Fibroblast of the aortic adventitia (primary cell): ENCODE results near the gene CCDC39. TPM values are rescaled to one million over a fixed set of nuclear protein-coding genes. Genes with fewer than 3 reads are reported as not detected.

Experiments used
- DNase-seq: peaks from one replicate; pipeline ENCODE4 v3.0.0-alpha.2; 2010; ENCODE audit warnings: low read depth
- H3K4me3 ChIP-seq: 2 replicates; pipeline ENCODE4 v1.5.1; 2011; ENCODE audit warnings: low read depth, mild to moderate bottlenecking, control low read depth, low read length, moderate library complexity
- total RNA-seq: library from RNA; depleted of rRNA; stranded (reverse); fragments of >200 nt; gene quantifications from 2 replicates; pipeline ENCODE4 v1.2.3, GENCODE V29; 2012; ENCODE audit warnings: low replicate concordance
- TF ChIP-seq, protein P1 (sequence below): IDR thresholded peaks from 2 replicates; pipeline ENCODE4 v1.5.1; 2011; ENCODE audit warnings: mild to moderate bottlenecking, low read length, control low read depth, inconsistent platforms; ENCODE audit not compliant: insufficient read depth

CCDC39 gene
- total RNA-seq, 1 donor: 0.27 TPM

DNA sequence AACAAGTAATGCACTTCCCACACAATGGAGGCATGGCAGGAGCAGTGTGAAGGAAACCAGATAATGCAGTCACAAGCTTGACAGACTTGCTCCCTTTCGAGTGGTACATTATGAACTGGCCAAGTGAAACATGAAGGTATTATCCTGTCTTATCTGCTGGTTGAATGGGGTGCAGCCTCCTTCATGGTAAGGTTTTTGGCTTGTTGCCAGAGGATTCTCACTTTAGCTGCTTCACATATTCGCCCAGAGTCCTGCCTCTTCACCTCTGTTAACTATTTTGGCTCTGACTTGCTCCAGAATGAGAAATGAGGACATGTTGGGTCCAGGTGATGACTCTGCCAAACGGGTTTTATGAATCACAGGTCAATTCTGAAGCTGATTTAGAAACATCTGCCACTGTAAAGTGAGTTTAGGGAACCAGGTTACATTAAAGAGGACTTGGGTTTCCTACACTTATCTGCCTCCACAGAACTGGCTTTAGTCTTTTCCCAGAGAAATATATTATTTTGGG lies 19.5 kb upstream of the CCDC39 start:
- TF ChIP-seq, protein P1, sequence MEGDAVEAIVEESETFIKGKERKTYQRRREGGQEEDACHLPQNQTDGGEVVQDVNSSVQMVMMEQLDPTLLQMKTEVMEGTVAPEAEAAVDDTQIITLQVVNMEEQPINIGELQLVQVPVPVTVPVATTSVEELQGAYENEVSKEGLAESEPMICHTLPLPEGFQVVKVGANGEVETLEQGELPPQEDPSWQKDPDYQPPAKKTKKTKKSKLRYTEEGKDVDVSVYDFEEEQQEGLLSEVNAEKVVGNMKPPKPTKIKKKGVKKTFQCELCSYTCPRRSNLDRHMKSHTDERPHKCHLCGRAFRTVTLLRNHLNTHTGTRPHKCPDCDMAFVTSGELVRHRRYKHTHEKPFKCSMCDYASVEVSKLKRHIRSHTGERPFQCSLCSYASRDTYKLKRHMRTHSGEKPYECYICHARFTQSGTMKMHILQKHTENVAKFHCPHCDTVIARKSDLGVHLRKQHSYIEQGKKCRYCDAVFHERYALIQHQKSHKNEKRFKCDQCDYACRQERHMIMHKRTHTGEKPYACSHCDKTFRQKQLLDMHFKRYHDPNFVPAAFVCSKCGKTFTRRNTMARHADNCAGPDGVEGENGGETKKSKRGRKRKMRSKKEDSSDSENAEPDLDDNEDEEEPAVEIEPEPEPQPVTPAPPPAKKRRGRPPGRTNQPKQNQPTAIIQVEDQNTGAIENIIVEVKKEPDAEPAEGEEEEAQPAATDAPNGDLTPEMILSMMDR: no peak
- no peak for DNase-seq

DNA sequence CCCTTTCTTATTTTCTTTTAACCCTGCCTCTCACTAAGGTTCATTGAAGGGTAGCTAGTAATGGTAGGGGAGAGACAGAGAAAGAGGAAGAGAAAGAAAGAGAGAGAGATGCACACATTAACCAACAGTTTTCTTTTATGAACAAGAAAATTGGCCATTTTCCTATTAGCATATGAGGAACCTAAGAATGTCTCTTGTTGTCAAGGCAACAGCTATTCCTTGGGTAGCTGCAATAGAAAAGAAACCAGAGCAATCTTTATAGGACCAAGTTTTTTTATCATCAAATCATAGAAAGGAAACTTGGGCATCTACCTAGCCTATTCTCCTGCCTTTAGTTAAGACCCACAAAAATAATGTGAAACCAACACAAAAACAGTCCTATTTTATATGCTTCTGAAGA lies 15.0 kb upstream of the CCDC39 start:
- no peak overlapping the region for H3K4me3 ChIP-seq
- DNase-seq: no peak
- TF ChIP-seq, protein P1: no peak

More for the DNA sequence above, 19.5 kb upstream of the CCDC39 start:
- H3K4me3 ChIP-seq: no peak overlapping the region

DNA sequence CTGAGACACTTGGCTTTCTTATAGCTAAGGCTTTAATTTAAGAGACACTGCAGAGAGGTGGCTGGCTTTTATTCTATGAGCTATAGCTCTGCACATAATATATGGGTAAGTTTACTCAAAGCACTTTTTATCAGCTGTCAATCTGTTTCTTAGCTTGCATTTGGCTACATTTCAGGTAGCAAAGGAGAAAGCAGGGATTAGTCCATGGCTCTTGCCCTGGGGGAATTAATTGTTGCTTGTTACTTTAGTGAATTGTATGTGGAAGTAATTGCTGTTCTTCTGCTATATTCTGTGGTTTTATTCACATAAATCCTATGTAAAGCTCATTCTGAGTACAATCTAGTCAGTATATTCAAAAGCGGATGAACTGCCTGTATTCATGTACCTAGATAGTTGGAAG lies 14.4 kb upstream of the CCDC39 start:
- DNase-seq: no peak
- TF ChIP-seq, protein P1: no peak
- no peak overlapping the region for H3K4me3 ChIP-seq

DNA sequence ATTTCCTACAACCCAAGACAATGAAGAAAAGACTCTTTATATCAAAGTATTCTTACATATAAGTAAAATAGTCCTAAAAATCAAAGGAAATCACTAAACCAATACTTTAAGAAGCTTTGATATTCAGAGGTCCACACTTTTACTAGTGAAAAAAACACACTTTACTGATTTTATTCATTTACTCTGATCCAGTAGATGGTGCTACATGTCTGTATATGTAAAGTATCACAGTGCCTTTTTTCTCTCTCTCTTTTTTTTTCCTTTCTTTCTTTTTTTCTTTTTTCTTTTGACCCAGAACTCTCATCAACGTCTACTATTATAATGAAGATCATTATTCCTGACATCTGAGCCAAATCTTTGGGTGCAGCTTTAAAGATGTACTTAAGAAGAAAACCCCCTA lies 10.8 kb upstream of the CCDC39 start:
- peak; percentile 8 for DNase-seq
- TF ChIP-seq, protein P1: no peak
- no peak overlapping the region for H3K4me3 ChIP-seq

DNA sequence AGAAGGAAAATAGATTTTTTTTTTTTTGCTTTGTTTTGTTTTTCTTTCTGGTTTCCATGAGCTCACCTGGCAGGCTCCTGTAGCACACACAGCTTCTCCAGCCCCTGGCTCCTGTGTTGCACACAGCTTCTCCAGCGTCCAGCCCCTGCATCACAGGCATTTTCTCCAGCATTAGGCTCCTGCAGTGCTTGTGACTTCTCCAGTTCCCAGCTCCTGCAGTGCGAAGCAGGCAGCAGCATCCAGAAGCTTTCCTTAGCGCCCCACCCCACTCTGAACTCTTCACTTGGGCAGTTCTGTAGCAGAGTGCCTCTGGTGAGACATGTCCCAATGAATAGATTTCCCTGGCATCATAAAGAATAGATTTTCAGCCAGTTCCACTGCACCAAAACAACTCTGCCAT lies 5.5 kb upstream of the CCDC39 start:
- DNase-seq: no peak
- no peak overlapping the region for H3K4me3 ChIP-seq
- TF ChIP-seq, protein P1: no peak

DNA sequence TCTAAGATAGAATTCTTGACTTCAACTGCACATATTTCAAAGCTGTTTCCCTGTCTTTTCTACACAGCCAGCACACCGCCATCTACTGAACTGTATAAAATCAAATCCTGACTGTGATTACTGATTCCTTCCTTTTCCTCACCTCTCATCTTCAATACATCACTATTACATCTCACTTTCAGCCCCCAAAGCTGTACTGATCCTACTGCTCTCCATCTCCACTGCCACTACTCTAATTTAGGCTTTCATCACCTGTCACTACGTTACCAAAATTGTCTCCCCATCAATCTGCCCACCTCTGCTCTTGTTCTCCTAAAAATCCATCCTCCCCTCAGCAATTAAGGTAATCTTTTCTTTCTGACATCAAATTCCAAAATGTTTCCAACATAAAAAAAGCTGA lies 4.5 kb upstream of the CCDC39 start:
- no peak for DNase-seq
- no peak overlapping the region for H3K4me3 ChIP-seq
- TF ChIP-seq, protein P1: no peak

DNA sequence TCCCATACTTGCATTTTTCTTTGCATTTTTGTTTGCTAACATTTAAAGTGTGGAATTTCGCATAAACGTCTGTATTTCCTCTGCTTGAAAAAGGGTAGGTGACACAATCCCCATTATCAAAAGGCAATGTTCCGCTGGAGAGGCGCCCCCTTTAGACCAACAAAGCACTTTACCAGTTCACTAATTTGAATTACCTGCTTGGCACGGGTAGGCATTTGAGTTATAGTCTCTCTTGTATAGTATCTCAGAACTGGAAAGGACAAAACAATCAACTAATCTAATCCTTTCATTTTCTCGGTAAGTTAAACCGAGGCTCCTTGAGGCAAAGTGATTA lies 775 bp upstream of the CCDC39 start:
- peak; percentile 48 for DNase-seq

More for the DNA sequence above, 775 bp upstream of the CCDC39 start:
- H3K4me3 ChIP-seq: peak overlapping the region; percentile 76
- TF ChIP-seq, protein P1: peak; percentile 59
